SK-N-DZ (cell line): ENCODE measurements around the gene B3GAT2.

ENCODE experiments used
- DNase-seq: peaks from one replicate; pipeline ENCODE4 v3.0.0-alpha.2; 2015; ENCODE audit warnings: low spot score

Gene B3GAT2

GRCh38 chr6:70843328-70843918 lies 113.4 kb downstream of the B3GAT2 start:
- DNase-seq: no peak

GRCh38 chr6:70842541-70842940 lies 114.3 kb downstream of the B3GAT2 start:
- no peak for DNase-seq

GRCh38 chr6:70841112-70841511 lies 115.7 kb downstream of the B3GAT2 start:
- no peak for DNase-seq

GRCh38 chr6:70839286-70840266 lies 117.3 kb downstream of the B3GAT2 start:
- no peak for DNase-seq

GRCh38 chr6:70838907-70839285 lies 118.0 kb downstream of the B3GAT2 start:
- no peak for DNase-seq

GRCh38 chr6:70834520-70834919 lies 122.3 kb downstream of the B3GAT2 start:
- DNase-seq: no peak

GRCh38 chr6:70831427-70831826 lies 125.4 kb downstream of the B3GAT2 start:
- no peak for DNase-seq

- no peak for DNase-seq
Observed at GRCh38 chr6:70823651-70824050, 133.2 kb downstream of the B3GAT2 start.

GRCh38 chr6:70821751-70822150 lies 135.1 kb downstream of the B3GAT2 start:
- DNase-seq: no peak

GRCh38 chr6:70820778-70821177 lies 136.1 kb downstream of the B3GAT2 start:
- DNase-seq: no peak

GRCh38 chr6:70819646-70820045 lies 137.2 kb downstream of the B3GAT2 start:
- no peak for DNase-seq

- no peak for DNase-seq
Observed at GRCh38 chr6:70813885-70814284, 143.0 kb downstream of the B3GAT2 start.

- no peak for DNase-seq
Observed at GRCh38 chr6:70811788-70812187, 145.1 kb downstream of the B3GAT2 start.
